DOHH2 (cell line): Measurements from ENCODE around the gene UBE2F.

Source experiments
- H3F3A ChIP-seq: fragments of 200-600 bp; sonication (generic), shearing (Covaris generic); 2 replicates; pipeline ENCODE4 v1.6.0; 2016; ENCODE audit warnings: antibody characterized with exemption, mild to moderate bottlenecking; ENCODE audit not compliant: control insufficient read depth, insufficient read depth
- H3K27ac ChIP-seq: fragments of 200-600 bp; sonication (generic); 2 replicates; pipeline ENCODE4 v1.5.1; 2014; ENCODE audit warnings: low read depth, mild to moderate bottlenecking, low read length, moderate library complexity
- H3K27me3 ChIP-seq: fragments of 200-600 bp; sonication (generic); 2 replicates; pipeline ENCODE4 v1.6.1; 2014; ENCODE audit warnings: mild to moderate bottlenecking, low read length, mixed read lengths; ENCODE audit not compliant: control insufficient read depth
- H3K36me3 ChIP-seq: fragments of 200-600 bp; sonication (generic); 2 replicates; pipeline ENCODE4 v1.6.1; 2014; ENCODE audit warnings: mild to moderate bottlenecking, low read length, moderate library complexity, mixed read lengths; ENCODE audit not compliant: control insufficient read depth
- H3K4me1 ChIP-seq: fragments of 200-600 bp; sonication (generic); 2 replicates; pipeline ENCODE4 v1.6.1; 2014; ENCODE audit warnings: mild to moderate bottlenecking, low read length, mixed read lengths; ENCODE audit not compliant: control insufficient read depth
- H3K4me2 ChIP-seq: fragments of 200-600 bp; sonication (generic); 2 replicates; pipeline ENCODE4 v1.6.0; 2014; ENCODE audit warnings: mild to moderate bottlenecking, low read length, moderate library complexity
- H3K4me3 ChIP-seq: fragments of 200-600 bp; sonication (generic); 2 replicates; pipeline ENCODE4 v1.5.1; 2014; ENCODE audit warnings: mild to moderate bottlenecking, low read length, mixed read lengths
- H3K79me2 ChIP-seq: fragments of 200-600 bp; sonication (generic); 2 replicates; pipeline ENCODE4 v1.6.1; 2014; ENCODE audit warnings: mild to moderate bottlenecking, low read length, mixed read lengths; ENCODE audit not compliant: control insufficient read depth
- H3K9me2 ChIP-seq: fragments of 200-600 bp; sonication (generic); replicated peaks from 2 replicates; pipeline ENCODE4 v1.6.1; 2014; ENCODE audit warnings: mild to moderate bottlenecking, low read length, mixed read lengths; ENCODE audit not compliant: control insufficient read depth
- H3K9me3 ChIP-seq: fragments of 200-600 bp; sonication (generic); 2 replicates; pipeline ENCODE4 v1.6.1; 2014; ENCODE audit warnings: antibody characterized with exemption, low read length, mixed read lengths; ENCODE audit not compliant: control insufficient read depth, insufficient read depth
- H4K20me1 ChIP-seq: fragments of 200-600 bp; sonication (generic); 2 replicates; pipeline ENCODE4 v1.6.0; 2014; ENCODE audit warnings: low read depth, mild to moderate bottlenecking, antibody characterized with exemption, low read length, moderate library complexity; ENCODE audit not compliant: control insufficient read depth, insufficient read depth
- EZH2phosphoT487 ChIP-seq: fragments of 200-600 bp; sonication (generic); IDR thresholded peaks from 2 replicates; pipeline ENCODE4 v1.6.1; 2017; ENCODE audit warnings: borderline replicate concordance, mild to moderate bottlenecking, antibody characterized with exemption, low read length, moderate library complexity, mixed read lengths
- TF ChIP-seq, protein P1 (sequence below): fragments of 200-600 bp; sonication (generic); IDR thresholded peaks from one replicate; pipeline ENCODE4 v1.5.1; 2014; ENCODE audit warnings: antibody characterized with exemption, mild to moderate bottlenecking, low read depth, low read length; ENCODE audit not compliant: poor library complexity, severe bottlenecking

Gene UBE2F

GRCh38 chr2:237923481-237924163 is 43.2 kb upstream of the UBE2F start:
- no peaks in the 10 kb centered on the region for H3K36me3 ChIP-seq
- no peaks in the 10 kb centered on the region for H3K9me3 ChIP-seq
- no peak for TF ChIP-seq EZH2phosphoT487
- TF ChIP-seq, protein P1, sequence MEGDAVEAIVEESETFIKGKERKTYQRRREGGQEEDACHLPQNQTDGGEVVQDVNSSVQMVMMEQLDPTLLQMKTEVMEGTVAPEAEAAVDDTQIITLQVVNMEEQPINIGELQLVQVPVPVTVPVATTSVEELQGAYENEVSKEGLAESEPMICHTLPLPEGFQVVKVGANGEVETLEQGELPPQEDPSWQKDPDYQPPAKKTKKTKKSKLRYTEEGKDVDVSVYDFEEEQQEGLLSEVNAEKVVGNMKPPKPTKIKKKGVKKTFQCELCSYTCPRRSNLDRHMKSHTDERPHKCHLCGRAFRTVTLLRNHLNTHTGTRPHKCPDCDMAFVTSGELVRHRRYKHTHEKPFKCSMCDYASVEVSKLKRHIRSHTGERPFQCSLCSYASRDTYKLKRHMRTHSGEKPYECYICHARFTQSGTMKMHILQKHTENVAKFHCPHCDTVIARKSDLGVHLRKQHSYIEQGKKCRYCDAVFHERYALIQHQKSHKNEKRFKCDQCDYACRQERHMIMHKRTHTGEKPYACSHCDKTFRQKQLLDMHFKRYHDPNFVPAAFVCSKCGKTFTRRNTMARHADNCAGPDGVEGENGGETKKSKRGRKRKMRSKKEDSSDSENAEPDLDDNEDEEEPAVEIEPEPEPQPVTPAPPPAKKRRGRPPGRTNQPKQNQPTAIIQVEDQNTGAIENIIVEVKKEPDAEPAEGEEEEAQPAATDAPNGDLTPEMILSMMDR: peak; percentile 92
- H4K20me1 ChIP-seq: no peaks in the 10 kb centered on the region
- H3K9me2 ChIP-seq: no peaks in the 10 kb centered on the region
- H3F3A ChIP-seq: 0 out of 2 replicates have a peak, but pooled peaks cover 3% of the 10 kb centered on the region
- H3K4me3 ChIP-seq: peak overlapping the region; percentile 48
- no peak overlapping the region for H3K27ac ChIP-seq
- peaks cover 38% of the 10 kb centered on the region for H3K4me1 ChIP-seq
- no peaks in the 10 kb centered on the region for H3K27me3 ChIP-seq
- H3K79me2 ChIP-seq: no peaks in the 10 kb centered on the region
- H3K4me2 ChIP-seq: peak overlapping the region; percentile 54

GRCh38 chr2:237924164-237924534 is 42.7 kb upstream of the UBE2F start:
- Histone ChIP-seq H3F3A (0 out of 2 replicates have a peak, but pooled peaks cover 3% of the 10 kb centered on the region), H4K20me1 (no peaks in the 10 kb centered on the region), H3K36me3 (no peaks in the 10 kb centered on the region), H3K9me2 (no peaks in the 10 kb centered on the region), H3K4me3 (peak overlapping the region; percentile 42), H3K27ac (no peak overlapping the region), H3K27me3 (no peaks in the 10 kb centered on the region), H3K9me3 (no peaks in the 10 kb centered on the region), H3K4me2 (peak overlapping the region; percentile 54), H3K4me1 (peaks cover 34% of the 10 kb centered on the region), H3K79me2 (no peaks in the 10 kb centered on the region)
- TF ChIP-seq, protein P1: no peak
- no peak for TF ChIP-seq EZH2phosphoT487

DNA sequence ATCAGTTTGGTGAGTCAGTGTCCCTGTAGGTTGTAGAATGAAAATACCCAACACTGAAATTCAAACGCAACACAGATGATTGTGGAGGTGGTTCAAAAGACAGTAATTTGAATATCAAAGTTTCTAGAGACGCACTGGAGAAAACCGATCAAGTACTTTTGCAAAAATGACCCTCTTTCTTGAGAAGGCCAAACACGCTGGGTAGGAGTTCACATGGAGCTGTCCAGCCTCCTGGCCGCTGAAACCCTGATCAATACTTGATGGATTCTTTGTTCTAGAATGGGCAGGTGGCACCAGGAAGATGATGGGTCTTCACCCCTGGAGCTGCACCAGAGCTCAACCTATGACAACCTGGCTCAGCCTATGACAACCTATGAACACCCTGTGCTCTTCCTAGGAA is 39.7 kb upstream of the UBE2F start:
- Histone ChIP-seq H3F3A (0 out of 2 replicates have a peak, but pooled peaks cover 3% of the 10 kb centered on the region), H3K4me1 (peaks cover 34% of the 10 kb centered on the region), H3K9me2 (no peaks in the 10 kb centered on the region), H4K20me1 (no peaks in the 10 kb centered on the region), H3K79me2 (no peaks in the 10 kb centered on the region), H3K4me3 (no peak overlapping the region), H3K27me3 (no peaks in the 10 kb centered on the region), H3K27ac (no peak overlapping the region), H3K4me2 (no peak overlapping the region), H3K9me3 (peaks cover 15% of the 10 kb centered on the region; the same call in 1 of the 2 replicates), H3K36me3 (no peaks in the 10 kb centered on the region)
- no peak for TF ChIP-seq EZH2phosphoT487
- TF ChIP-seq, protein P1: no peak
